Fibroblast of lung (primary cell): ENCODE data around the gene ZNF407.

Experiments
- EZH2 ChIP-seq: IDR thresholded peaks from 2 replicates; pipeline ENCODE4 v1.5.1; 2012; ENCODE audit warnings: low read length, control low read depth, mild to moderate bottlenecking; ENCODE audit errors: missing control alignments
- TF ChIP-seq, protein P1 (sequence below), 2 donors: IDR thresholded peaks in 1 of 2; conservative IDR thresholded peaks in 1 of 2; 1 replicate in 1 of 2; 2 replicates in 1 of 2; pipeline ENCODE4 v1.5.1; 2011 to 2012; ENCODE audit warnings: low read length in 2 of 2, control low read depth in 1 of 2, inconsistent platforms in 1 of 2, low read depth in 1 of 2, mild to moderate bottlenecking in 1 of 2

DNA sequence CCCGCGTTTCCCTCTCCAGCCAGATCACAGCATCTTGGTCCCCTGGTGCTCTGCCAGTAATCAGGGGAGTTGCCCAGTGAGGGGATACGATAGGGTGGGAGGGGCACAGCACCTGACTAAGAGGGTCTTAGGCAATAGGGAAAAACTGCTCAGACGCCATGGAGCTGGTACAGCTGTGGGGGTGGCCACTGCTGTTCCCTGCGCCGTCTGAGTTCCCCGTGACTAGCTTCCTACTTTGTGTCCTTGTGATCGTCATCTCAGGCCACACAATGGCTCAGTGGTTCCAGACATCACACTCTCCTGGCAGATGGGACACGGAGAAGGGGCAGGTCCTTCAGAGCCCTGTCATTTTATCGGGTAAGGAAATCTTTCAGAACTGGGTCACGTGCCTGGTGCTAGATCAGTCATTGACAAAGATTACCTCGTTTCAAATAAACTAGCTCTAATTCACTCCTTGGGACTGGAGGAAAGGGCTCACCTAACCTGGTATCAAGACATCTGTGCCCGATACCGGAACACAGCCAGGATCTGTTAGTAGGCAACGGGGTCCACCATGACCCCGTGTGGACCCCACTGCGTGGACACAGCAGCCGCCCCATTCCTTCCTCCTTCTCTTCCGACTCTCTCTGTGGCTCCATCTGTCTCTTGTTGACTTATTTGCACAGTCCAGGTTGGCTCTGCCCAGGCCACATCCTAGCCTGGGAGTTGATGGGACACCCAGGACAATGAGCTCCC, 509.7 kb downstream of the ZNF407 start:
- TF ChIP-seq, protein P1, sequence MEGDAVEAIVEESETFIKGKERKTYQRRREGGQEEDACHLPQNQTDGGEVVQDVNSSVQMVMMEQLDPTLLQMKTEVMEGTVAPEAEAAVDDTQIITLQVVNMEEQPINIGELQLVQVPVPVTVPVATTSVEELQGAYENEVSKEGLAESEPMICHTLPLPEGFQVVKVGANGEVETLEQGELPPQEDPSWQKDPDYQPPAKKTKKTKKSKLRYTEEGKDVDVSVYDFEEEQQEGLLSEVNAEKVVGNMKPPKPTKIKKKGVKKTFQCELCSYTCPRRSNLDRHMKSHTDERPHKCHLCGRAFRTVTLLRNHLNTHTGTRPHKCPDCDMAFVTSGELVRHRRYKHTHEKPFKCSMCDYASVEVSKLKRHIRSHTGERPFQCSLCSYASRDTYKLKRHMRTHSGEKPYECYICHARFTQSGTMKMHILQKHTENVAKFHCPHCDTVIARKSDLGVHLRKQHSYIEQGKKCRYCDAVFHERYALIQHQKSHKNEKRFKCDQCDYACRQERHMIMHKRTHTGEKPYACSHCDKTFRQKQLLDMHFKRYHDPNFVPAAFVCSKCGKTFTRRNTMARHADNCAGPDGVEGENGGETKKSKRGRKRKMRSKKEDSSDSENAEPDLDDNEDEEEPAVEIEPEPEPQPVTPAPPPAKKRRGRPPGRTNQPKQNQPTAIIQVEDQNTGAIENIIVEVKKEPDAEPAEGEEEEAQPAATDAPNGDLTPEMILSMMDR (conservative IDR thresholded peaks at IDR 0.05 in 1 of 2, IDR thresholded peaks at IDR 0.05 in 1 of 2; ENCODE audit: low read depth in 1 of 2, low read length in 2 of 2) = no peak
- no peak for TF ChIP-seq EZH2
